NCI-H2196 treated with DMSO at 0.1 percent for 48 hours (cell line): ENCODE measurements around the gene RYR1.

Source experiments
- DNase-seq: peaks from one replicate; lab custom pipeline; 2025; ENCODE audit not compliant: unreplicated experiment; lab: John Stamatoyannopoulos, UW

Gene RYR1

GRCh38 chr19:38433268-38433733, at the start of gene RYR1:
Gene RYR1 (plus strand): TSS chr19:38433691. CDS start chr19:38433830, 139 bp downstream.
- no peak for DNase-seq

GRCh38 chr19:38383743-38384142, 49.7 kb upstream of the RYR1 start:
- DNase-seq, result no peak

- DNase-seq, result no peak
Observed at GRCh38 chr19:38384209-38385027, 49.1 kb upstream of the RYR1 start.

DNA sequence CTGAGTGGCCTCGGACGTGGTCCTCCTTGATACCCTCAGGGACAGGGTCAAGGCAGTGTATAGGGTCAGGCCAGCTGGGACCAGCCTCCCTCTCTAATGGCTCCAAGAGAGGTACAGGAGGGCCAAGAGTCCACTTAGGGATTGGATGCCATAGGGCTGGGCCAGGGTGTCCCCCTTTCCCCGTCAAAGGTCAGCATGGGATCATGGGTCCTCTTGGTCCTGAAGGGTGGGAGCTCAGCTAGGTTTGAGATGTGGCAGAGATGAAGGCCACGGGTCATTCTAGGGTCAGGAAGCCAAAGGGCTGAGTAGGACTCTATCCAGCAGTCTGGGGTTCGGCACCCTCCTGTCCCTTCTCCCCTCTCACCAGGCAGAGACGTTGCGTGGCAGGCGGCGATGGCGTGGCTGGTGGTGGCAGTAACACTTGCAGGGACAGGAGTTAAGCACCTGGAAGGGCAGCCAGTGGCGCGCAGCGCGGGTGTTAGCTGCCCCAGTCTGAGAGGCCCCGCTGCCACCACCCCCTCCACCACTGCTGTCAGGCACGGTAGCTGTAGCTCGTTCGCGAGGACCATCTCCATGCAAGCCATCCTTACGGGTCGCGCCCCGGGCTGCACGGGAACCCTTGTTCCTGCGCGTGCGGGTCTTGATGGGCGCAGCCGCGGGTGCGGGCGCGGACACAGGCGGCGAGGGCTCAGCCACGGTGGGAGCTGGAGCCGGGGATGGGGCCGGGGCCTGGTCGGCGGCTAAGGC, 48.3 kb upstream of the RYR1 start:
- DNase-seq, result no peak

DNA sequence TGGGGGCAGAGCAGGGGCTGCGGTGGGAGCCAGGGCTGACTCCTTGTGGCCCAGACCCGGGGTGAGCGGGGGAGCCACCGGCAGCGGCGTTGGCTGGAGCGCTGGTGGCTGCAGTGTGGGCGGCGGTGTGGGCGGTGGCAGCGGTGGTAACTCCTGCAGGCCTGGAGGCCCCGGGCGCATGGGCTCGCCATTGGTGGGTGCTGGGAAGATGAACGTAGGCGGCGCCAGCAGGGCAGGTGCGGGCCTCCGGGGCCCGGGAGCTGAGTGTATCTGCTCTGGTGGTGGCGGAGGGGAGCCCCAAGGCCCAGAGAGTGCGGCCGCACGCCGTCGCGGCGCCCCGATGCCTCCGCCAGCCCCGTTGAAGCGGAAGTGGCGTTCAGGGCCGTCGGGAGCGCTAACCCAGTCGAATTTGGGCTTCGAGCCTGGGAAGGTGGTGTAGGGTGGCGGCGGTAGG, 47.7 kb upstream of the RYR1 start:
- no peak for DNase-seq

- DNase-seq, result no peak
Observed at GRCh38 chr19:38386300-38386970, 47.1 kb upstream of the RYR1 start.

GRCh38 chr19:38386971-38387549, 46.4 kb upstream of the RYR1 start:
- no peak for DNase-seq

- DNase-seq, result peak; percentile 85
Observed at GRCh38 chr19:38387550-38388348, 45.7 kb upstream of the RYR1 start, which contains the start of gene GGN. Gene GGN (minus strand): TSS chr19:38388034. CDS start chr19:38387261, 773 bp downstream.

DNA sequence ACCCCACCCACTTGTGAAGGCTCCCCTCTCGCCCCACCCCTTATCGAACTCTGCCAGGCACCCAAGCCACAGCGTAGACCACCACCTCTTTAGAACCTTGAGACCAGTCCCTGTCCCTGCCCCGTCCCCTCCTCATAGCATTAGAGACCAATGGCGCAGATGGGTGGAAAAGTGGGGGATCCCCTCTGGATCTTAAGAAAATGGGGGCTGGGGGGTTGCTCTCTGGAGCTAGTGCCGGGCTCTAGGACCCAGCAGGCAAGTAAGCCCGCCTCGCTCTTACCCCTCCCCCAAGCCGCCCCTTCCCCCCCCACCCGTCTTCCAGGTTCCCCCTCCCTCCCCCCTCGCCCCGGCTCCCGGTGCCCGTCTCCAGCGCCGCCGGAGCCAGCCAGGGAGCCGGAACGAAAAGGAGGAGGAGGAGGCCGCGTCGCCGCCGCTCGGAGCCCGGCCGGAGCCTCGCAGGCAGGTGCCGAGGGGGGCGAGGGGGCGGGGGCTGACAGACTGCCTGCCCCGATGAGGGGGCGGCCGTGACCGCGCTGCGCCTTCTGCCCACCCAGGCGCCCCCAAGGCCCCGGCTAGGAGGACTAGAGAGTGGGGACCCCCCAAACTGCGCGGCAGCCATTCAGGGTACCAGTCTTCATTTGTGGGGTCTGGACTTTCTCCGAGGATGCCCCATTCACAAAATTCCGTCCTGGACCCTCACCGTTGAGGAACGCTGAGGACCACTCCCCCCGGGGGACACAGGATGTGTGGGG, 45.0 kb upstream of the RYR1 start, which contains the start of gene SPRED3:
Gene SPRED3 (plus strand): TSS at position 349 of the 752 bp plus-strand sequence. CDS start 1,606 bp downstream, outside the sequence.
- peak; percentile 47 for DNase-seq

- DNase-seq, result no peak
Observed at GRCh38 chr19:38389101-38389925, 44.2 kb upstream of the RYR1 start.

DNA sequence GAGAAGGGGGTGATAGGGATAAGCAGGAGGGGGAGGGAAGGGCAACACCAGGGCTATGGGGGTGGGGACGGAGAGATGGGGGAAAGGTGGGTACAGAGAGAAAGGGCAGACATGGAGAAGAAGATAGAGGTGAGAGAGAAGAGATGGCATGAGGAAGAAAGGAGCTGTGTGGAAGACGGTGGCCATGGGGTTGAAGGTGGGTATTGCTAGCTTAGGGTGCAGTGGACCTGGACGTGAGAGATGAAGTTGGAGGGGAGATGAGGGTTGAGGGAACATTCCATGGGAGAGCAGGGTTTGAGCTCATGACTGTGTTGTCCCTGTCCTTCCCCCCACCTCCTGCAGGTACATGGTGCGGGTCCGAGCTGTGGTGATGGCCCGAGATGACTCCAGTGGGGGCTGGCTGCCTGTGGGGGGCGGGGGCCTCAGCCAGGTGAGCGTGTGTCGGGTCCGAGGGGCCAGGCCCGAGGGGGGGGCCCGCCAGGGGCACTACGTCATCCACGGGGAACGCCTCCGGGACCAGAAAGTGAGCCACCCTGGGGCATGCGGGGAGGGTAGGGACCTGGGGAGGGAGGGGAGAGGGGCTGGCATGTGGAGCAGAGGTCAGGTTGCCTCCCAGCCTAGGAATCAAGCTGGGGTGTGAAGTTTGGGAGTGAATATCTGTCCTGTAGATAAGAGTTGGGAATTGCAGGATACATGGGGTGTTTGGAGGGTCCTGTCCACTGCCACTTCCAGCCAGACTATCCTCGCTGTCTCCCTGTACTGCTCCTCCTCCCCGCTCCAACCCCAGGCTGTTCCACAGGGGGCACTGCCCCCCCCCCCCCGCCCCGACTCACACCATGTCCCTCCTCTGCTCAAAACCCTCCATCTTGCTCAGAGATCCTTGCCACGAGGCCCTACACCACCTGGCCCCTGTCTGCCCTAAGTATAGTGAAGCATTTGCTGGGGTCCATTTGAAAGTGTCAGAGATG, 43.2 kb upstream of the RYR1 start:
- no peak for DNase-seq

GRCh38 chr19:38391911-38392464, 41.5 kb upstream of the RYR1 start:
- no peak for DNase-seq

- DNase-seq, result no peak
Observed at GRCh38 chr19:38392707-38393308, 40.7 kb upstream of the RYR1 start.

- DNase-seq, result no peak
Observed at GRCh38 chr19:38394488-38394887, 39.0 kb upstream of the RYR1 start.

- no peak for DNase-seq
Observed at GRCh38 chr19:38395381-38396114, 37.9 kb upstream of the RYR1 start.

DNA sequence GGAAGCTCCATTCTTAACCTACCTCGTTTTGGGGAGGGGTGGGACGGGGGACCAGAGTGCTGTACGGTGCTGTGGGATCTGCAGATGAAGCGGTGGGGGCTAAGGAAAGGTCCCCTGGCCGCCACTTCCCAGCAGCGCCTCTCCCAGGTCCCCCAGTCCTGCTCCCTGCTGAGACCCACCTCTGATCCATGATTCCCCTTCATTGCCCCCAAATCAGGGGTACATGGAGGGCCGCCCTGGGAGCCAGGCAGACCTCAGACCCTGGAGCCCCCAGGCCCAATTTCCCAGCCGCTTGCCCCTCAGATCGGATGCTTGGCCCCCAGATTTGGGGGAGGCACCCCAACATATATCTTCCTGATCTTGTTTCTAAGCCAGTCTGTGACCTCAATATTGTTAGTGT, 34.4 kb upstream of the RYR1 start:
- no peak for DNase-seq
